Measurements from ENCODE around the gene B3GALNT2. TPM values are rescaled to one million over a fixed set of nuclear protein-coding genes. Genes with fewer than 3 reads are reported as not detected.

The B3GALNT2 gene
- total and polyA plus RNA-seq, 2 donors (not counting 1 experiment from before 2014, with no cell fraction given): 5.6 to 12.2 TPM

DNA sequence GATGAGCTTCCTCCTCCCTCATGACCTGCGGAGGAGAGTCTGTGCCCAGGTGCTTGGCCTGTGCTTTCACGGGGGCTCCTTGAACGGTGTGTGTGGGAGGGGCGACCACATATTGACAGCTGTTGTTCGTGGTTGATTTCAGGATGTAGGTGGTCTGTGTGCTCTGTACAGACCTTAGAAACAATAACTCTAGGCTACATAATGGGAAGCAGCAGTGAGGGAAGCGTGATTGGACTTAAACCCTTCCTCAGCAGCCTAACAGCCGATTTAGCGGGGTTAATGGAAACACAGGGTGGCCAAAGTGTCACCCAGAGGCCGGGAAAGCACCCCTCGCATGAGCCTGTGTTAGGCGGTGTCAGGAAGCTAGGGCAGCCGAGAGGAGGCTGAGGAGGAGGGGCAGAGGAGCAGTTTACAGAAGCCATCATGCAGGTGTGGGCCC lies 81.0 kb downstream of the B3GALNT2 start:
- Histone ChIP-seq H3K4me1 (ENCODE audit: control insufficient read depth in 2 of 2, insufficient read depth in 2 of 2, low read length in 2 of 2) (peaks cover 3 to 8% of the 10 kb centered on the region in 2 donors), H3K27me3 (replicated peaks in 1 of 4; ENCODE audit: control extremely low read depth in 1 of 4, control insufficient read depth in 3 of 4, insufficient read depth in 4 of 4, low read length in 3 of 4) (no peaks in the 10 kb centered on the region), H3K4me3 (ENCODE audit: control extremely low read depth in 1 of 5, extremely low read depth in 1 of 5, insufficient read depth in 1 of 5, low read depth in 2 of 5, low read length in 4 of 5) (no peak overlapping the region), H3K79me2 (ENCODE audit: control insufficient read depth, insufficient read depth, low read length) (peaks cover 11% of the 10 kb centered on the region), H4K20me1 (ENCODE audit: control insufficient read depth, insufficient read depth, low read length, poor library complexity, severe bottlenecking) (no peaks in the 10 kb centered on the region), H2AFZ (ENCODE audit: insufficient read depth, low read depth, low read length, poor library complexity, severe bottlenecking) (no peak overlapping the region), H3K4me2 (replicated peaks; ENCODE audit: low read depth, low read length, poor library complexity, severe bottlenecking) (peak overlapping the region; percentile 3), H3K27ac (ENCODE audit: low read length in 2 of 2) (no peak overlapping the region), H3K9me3 (ENCODE audit: control extremely low read depth in 1 of 3, control insufficient read depth in 2 of 3, insufficient read depth in 1 of 3, low read length in 2 of 3) (no peaks in the 10 kb centered on the region), H3K9ac (ENCODE audit: low read length) (no peak overlapping the region), H3K36me3 (replicated peaks in 1 of 2; ENCODE audit: control extremely low read depth in 1 of 2, control insufficient read depth in 1 of 2, extremely low read depth in 1 of 2, insufficient read depth in 2 of 2, low read length in 1 of 2) (peaks cover under 1 to 3% of the 10 kb centered on the region in 2 experiments)
- WGBS (ENCODE audit: insufficient coverage): 14% methylated on average over 11 of the region's 12 CpGs
- POLR2A ChIA-PET: no interaction called here
- TF ChIP-seq EZH2 (IDR thresholded peaks at IDR 0.05; ENCODE audit: borderline replicate concordance, insufficient read depth, low read depth, low read length, poor library complexity, severe bottlenecking) (no peak), CTCF (IDR thresholded peaks at IDR 0.05) (no peak)
- intact Hi-C loops (cut with micrococcal nuclease): no loop called here
- Mint-ChIP-seq H3K9me3 (ENCODE audit: insufficient read depth) (no peaks in the 10 kb centered on the region), H3K4me3 (no peak overlapping the region), H3K4me1 (peaks cover 20% of the 10 kb centered on the region), H3K27ac (no peak overlapping the region), H3K27me3 (no peaks in the 10 kb centered on the region)
- CTCF ChIA-PET: interaction anchor here (0.6 to 1.4 kb wide), 2 partner anchors 8 to 173 kb away, joined by 3 to 6 read pairs; no protein-coding TSS in a partner anchor
- no peak for ATAC-seq (ENCODE audit: low read depth)
- no peak for DNase-seq

- Histone ChIP-seq H3K9me3 (ENCODE audit: control extremely low read depth in 1 of 3, control insufficient read depth in 2 of 3, insufficient read depth in 1 of 3, low read length in 2 of 3) (no peaks in the 10 kb centered on the region), H3K4me1 (ENCODE audit: control insufficient read depth in 2 of 2, insufficient read depth in 2 of 2, low read length in 2 of 2) (peaks cover 3 to 8% of the 10 kb centered on the region in 2 donors), H3K79me2 (ENCODE audit: control insufficient read depth, insufficient read depth, low read length) (peaks cover 11% of the 10 kb centered on the region), H2AFZ (ENCODE audit: insufficient read depth, low read depth, low read length, poor library complexity, severe bottlenecking) (no peak overlapping the region), H4K20me1 (ENCODE audit: control insufficient read depth, insufficient read depth, low read length, poor library complexity, severe bottlenecking) (no peaks in the 10 kb centered on the region), H3K4me3 (ENCODE audit: control extremely low read depth in 1 of 5, extremely low read depth in 1 of 5, insufficient read depth in 1 of 5, low read depth in 2 of 5, low read length in 4 of 5) (no peak overlapping the region), H3K27me3 (replicated peaks in 1 of 4; ENCODE audit: control extremely low read depth in 1 of 4, control insufficient read depth in 3 of 4, insufficient read depth in 4 of 4, low read length in 3 of 4) (no peaks in the 10 kb centered on the region), H3K9ac (ENCODE audit: low read length) (no peak overlapping the region), H3K36me3 (replicated peaks in 1 of 2; ENCODE audit: control extremely low read depth in 1 of 2, control insufficient read depth in 1 of 2, extremely low read depth in 1 of 2, insufficient read depth in 2 of 2, low read length in 1 of 2) (peaks cover 3% of the 10 kb centered on the region in 2 experiments), H3K4me2 (replicated peaks; ENCODE audit: low read depth, low read length, poor library complexity, severe bottlenecking) (no peak overlapping the region), H3K27ac (ENCODE audit: low read length in 2 of 2) (no peak overlapping the region)
- intact Hi-C loops (cut with micrococcal nuclease): no loop called here
- peaks cover 12% of the 10 kb centered on the region for H3K4me1 Mint-ChIP-seq
- DNase-seq: no peak
- no peak overlapping the region for H3K4me3 Mint-ChIP-seq
- WGBS (ENCODE audit: insufficient coverage): 15% methylated on average over 3 of the region's 3 CpGs
- ATAC-seq (ENCODE audit: low read depth): no peak
- TF ChIP-seq CTCF (IDR thresholded peaks at IDR 0.05) (no peak), EZH2 (IDR thresholded peaks at IDR 0.05; ENCODE audit: borderline replicate concordance, insufficient read depth, low read depth, low read length, poor library complexity, severe bottlenecking) (no peak)
- no peaks in the 10 kb centered on the region for H3K27me3 Mint-ChIP-seq
- no peak overlapping the region for H3K27ac Mint-ChIP-seq
- ChIA-PET POLR2A (no interaction called here), CTCF (interaction anchor here (1.4 kb wide), 1 partner anchor 169 kb away, joined by 3 read pairs; no protein-coding TSS in a partner anchor)
- H3K9me3 Mint-ChIP-seq (ENCODE audit: insufficient read depth): no peaks in the 10 kb centered on the region
Measured at GRCh38 chr1:235421751-235422150, 82.5 kb downstream of the B3GALNT2 start.
